NCI-H748 (cell line): ENCODE data around the gene ZNF428.
A peak's percentile ranks its signal among the peaks of the same experiment; 100 is the strongest.
"Not testable (repeated sequence)": the region's sequence is repeated elsewhere in the genome, so short reads cannot be mapped to it uniquely, and the experiment has no call there.

Source experiments
- DNase-seq: peaks from one replicate; lab custom pipeline; 2025; ENCODE audit not compliant: unreplicated experiment; lab: John Stamatoyannopoulos, UW

The ZNF428 gene

GRCh38 chr19:43594710-43595604 lies 24.5 kb downstream of the ZNF428 start:
- DNase-seq = peak; percentile 88

GRCh38 chr19:43594081-43594697 lies 25.2 kb downstream of the ZNF428 start:
- no peak for DNase-seq

- no peak for DNase-seq
Measured at GRCh38 chr19:43592800-43593350, 26.6 kb downstream of the ZNF428 start.

GRCh38 chr19:43591904-43592772 lies 27.3 kb downstream of the ZNF428 start:
- DNase-seq = no peak

- DNase-seq = no peak
Measured at GRCh38 chr19:43589678-43590077, 29.8 kb downstream of the ZNF428 start.

GRCh38 chr19:43589277-43589676 lies 30.2 kb downstream of the ZNF428 start:
- DNase-seq = no peak

GRCh38 chr19:43587029-43587428 lies 32.4 kb downstream of the ZNF428 start:
- not testable (repeated sequence) for DNase-seq

- DNase-seq = no peak
Measured at GRCh38 chr19:43586346-43586745, 33.1 kb downstream of the ZNF428 start.

- DNase-seq = no peak
Measured at GRCh38 chr19:43584484-43584883, 34.9 kb downstream of the ZNF428 start.

- no peak for DNase-seq
Measured at GRCh38 chr19:43582495-43582894, 36.9 kb downstream of the ZNF428 start.

GRCh38 chr19:43581467-43581866 lies 38.0 kb downstream of the ZNF428 start:
- DNase-seq = no peak

- DNase-seq = no peak
Measured at GRCh38 chr19:43578787-43579186, 40.6 kb downstream of the ZNF428 start.

- DNase-seq = peak; percentile 29
Measured at GRCh38 chr19:43575955-43576878, 43.2 kb downstream of the ZNF428 start.

- DNase-seq = peak; percentile 100
Measured at GRCh38 chr19:43575156-43575950, 44.1 kb downstream of the ZNF428 start, which contains the start of the genes PINLYP and XRCC1. Gene PINLYP, plus strand, starts transcription at chr19:43575801. Its CDS starts 1,391 bp downstream, at chr19:43577192. Gene XRCC1, minus strand, starts transcription at chr19:43575527. Its CDS starts 69 bp downstream, at chr19:43575458.

- peak; percentile 36 for DNase-seq
Measured at GRCh38 chr19:43574424-43575155, 44.8 kb downstream of the ZNF428 start.

GRCh38 chr19:43572171-43572588 lies 47.2 kb downstream of the ZNF428 start:
- peak; percentile 98 for DNase-seq

GRCh38 chr19:43570174-43570791 lies 49.1 kb downstream of the ZNF428 start:
- DNase-seq = peak; percentile 89

- DNase-seq = no peak
Measured at GRCh38 chr19:43569657-43570056, 49.8 kb downstream of the ZNF428 start.
